ENCODE results near the gene TRMO.

DNA sequence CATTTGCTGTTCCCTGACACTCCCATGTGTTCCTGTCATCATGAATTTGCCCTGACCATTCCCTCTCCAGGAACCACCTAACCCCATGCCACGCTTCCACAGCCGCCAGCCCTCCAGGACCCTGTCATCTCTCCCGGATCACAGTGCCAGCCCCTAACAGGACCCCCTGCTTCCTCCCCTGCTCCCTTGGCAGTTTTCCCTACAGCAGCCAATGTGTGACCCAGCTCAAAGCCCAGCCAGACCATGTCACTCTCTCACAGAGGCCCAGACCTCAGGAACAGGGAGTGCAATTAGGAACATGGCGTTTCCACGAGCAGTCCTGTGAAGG lies 61.2 kb downstream of the TRMO start:
- TF ChIP-seq CTCF (conservative IDR thresholded peaks at IDR 0.05; ENCODE audit: low read depth in 2 of 2): no peak
- TF ChIP-seq, protein P1, sequence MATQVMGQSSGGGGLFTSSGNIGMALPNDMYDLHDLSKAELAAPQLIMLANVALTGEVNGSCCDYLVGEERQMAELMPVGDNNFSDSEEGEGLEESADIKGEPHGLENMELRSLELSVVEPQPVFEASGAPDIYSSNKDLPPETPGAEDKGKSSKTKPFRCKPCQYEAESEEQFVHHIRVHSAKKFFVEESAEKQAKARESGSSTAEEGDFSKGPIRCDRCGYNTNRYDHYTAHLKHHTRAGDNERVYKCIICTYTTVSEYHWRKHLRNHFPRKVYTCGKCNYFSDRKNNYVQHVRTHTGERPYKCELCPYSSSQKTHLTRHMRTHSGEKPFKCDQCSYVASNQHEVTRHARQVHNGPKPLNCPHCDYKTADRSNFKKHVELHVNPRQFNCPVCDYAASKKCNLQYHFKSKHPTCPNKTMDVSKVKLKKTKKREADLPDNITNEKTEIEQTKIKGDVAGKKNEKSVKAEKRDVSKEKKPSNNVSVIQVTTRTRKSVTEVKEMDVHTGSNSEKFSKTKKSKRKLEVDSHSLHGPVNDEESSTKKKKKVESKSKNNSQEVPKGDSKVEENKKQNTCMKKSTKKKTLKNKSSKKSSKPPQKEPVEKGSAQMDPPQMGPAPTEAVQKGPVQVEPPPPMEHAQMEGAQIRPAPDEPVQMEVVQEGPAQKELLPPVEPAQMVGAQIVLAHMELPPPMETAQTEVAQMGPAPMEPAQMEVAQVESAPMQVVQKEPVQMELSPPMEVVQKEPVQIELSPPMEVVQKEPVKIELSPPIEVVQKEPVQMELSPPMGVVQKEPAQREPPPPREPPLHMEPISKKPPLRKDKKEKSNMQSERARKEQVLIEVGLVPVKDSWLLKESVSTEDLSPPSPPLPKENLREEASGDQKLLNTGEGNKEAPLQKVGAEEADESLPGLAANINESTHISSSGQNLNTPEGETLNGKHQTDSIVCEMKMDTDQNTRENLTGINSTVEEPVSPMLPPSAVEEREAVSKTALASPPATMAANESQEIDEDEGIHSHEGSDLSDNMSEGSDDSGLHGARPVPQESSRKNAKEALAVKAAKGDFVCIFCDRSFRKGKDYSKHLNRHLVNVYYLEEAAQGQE (IDR thresholded peaks at IDR 0.05; ENCODE audit: unreplicated experiment): no peak
- TF ChIP-seq EZH2 (IDR thresholded peaks at IDR 0.05; ENCODE audit: low read depth, unreplicated experiment): no peak
- no peak for TF ChIP-seq EZH2phosphoT487 (IDR thresholded peaks at IDR 0.05; ENCODE audit: unreplicated experiment)

All from GM23338 (cell line).